ENCODE results near the gene PRPS1L1.

- TF ChIP-seq POLR2A (IDR thresholded peaks at IDR 0.05; ENCODE audit: low read length) = no peak
- no peak for TF ChIP-seq GATA1 (IDR thresholded peaks at IDR 0.05; ENCODE audit: low read depth, low read length)
Observed at GRCh38 chr7:18003286-18003994, 24.2 kb downstream of the PRPS1L1 start.

Data from erythroblast (primary cell).